DOHH2 (cell line): ENCODE results near the gene BCL3.

Source experiments
- CTCF ChIP-seq: fragments of 200-600 bp; sonication (generic); IDR thresholded peaks from one replicate; pipeline ENCODE4 v1.5.1; 2014; ENCODE audit warnings: antibody characterized with exemption, mild to moderate bottlenecking, low read depth, low read length; ENCODE audit not compliant: poor library complexity, severe bottlenecking
- EZH2phosphoT487 ChIP-seq: fragments of 200-600 bp; sonication (generic); IDR thresholded peaks from 2 replicates; pipeline ENCODE4 v1.6.1; 2017; ENCODE audit warnings: borderline replicate concordance, mild to moderate bottlenecking, antibody characterized with exemption, low read length, moderate library complexity, mixed read lengths

- TF ChIP-seq CTCF (peak; percentile 20), EZH2phosphoT487 (no peak)
Measured at GRCh38 chr19:44752816-44753625, 4.5 kb downstream of the BCL3 start.
